ENCODE data around the gene IGSF1.

Gene IGSF1

GRCh38 chrX:131273011-131273410 is 16.1 kb downstream of the IGSF1 start:
- H3K4me3 ChIP-seq (ENCODE audit: low read length) = no peak overlapping the region
- TF ChIP-seq CTCF (IDR thresholded peaks at IDR 0.05; ENCODE audit: insufficient read depth, low read depth, low read length, missing control alignments) = no peak
- DNase-seq (ENCODE audit: low read depth) = no peak

GRCh38 chrX:131271826-131272225 is 17.3 kb downstream of the IGSF1 start:
- no peak for TF ChIP-seq CTCF (IDR thresholded peaks at IDR 0.05; ENCODE audit: insufficient read depth, low read depth, low read length, missing control alignments)
- DNase-seq (ENCODE audit: low read depth) = no peak
- no peak overlapping the region for H3K4me3 ChIP-seq (ENCODE audit: low read length)

GRCh38 chrX:131271274-131271673 is 17.8 kb downstream of the IGSF1 start:
- DNase-seq (ENCODE audit: low read depth) = no peak
- H3K4me3 ChIP-seq (ENCODE audit: low read length) = no peak overlapping the region
- no peak for TF ChIP-seq CTCF (IDR thresholded peaks at IDR 0.05; ENCODE audit: insufficient read depth, low read depth, low read length, missing control alignments)

GRCh38 chrX:131270080-131270479 is 19.0 kb downstream of the IGSF1 start:
- no peak overlapping the region for H3K4me3 ChIP-seq (ENCODE audit: low read length)
- DNase-seq (ENCODE audit: low read depth) = no peak
- no peak for TF ChIP-seq CTCF (IDR thresholded peaks at IDR 0.05; ENCODE audit: insufficient read depth, low read depth, low read length, missing control alignments)

- H3K4me3 ChIP-seq (ENCODE audit: low read length) = no peak overlapping the region
- no peak for DNase-seq (ENCODE audit: low read depth)
- no peak for TF ChIP-seq CTCF (IDR thresholded peaks at IDR 0.05; ENCODE audit: insufficient read depth, low read depth, low read length, missing control alignments)
These were observed 24.4 kb downstream of the IGSF1 start for GRCh38 chrX:131264665-131265064.

- no peak for DNase-seq (ENCODE audit: low read depth)
- no peak overlapping the region for H3K4me3 ChIP-seq (ENCODE audit: low read length)
- no peak for TF ChIP-seq CTCF (IDR thresholded peaks at IDR 0.05; ENCODE audit: insufficient read depth, low read depth, low read length, missing control alignments)
These were observed 25.1 kb downstream of the IGSF1 start for GRCh38 chrX:131264053-131264452.
